ENCODE data around the gene PITPNM3. TPM values are rescaled to one million over a fixed set of nuclear protein-coding genes. Genes with fewer than 3 reads are reported as not detected.

The PITPNM3 gene
- total RNA-seq, 4 donors from 2014 or later, result 12.7 to 51.6 (median 29.7) TPM

DNA sequence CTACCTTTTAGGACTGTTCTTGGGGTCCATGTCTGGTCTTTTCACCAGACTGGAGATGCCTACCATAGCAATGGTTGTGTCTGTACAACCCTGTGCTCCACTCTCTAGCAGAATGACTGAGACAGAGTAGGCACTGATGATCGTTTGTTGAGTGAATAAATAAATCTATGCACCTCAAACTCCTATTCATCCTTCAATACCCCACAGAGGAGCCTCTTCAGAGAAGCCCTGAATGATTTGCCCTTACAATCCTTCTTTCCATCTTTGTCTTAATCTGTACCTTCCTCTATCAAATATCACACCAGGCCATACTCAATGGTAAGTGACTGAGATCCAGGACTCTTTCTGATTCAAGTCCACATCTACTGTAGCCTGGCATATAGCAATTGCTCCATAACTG, 88.8 kb downstream of the PITPNM3 start:
- Histone ChIP-seq H3K36me3 (no peaks in the 10 kb centered on the region), H3K4me1 (no peaks in the 10 kb centered on the region), H3K9me3 (no peaks in the 10 kb centered on the region), H3K27ac (no peak overlapping the region), H3K4me3 (no peak overlapping the region), H3K27me3 (no peaks in the 10 kb centered on the region)
- intact Hi-C loops (cut with DNase I; ENCODE audit: low total_unique reads) (no loop called here), in situ Hi-C loops (cut with MboI; ENCODE audit: low pct_ligation_motif_present in 1 of 4, low pct_unique_long_range_greater_than_20kb in 1 of 4, low sequenced_read_pairs in 3 of 4) (loop anchor here in 3 of 4 donors (25.0 kb wide), 1 partner anchor 170 kb away; the partner anchor contains the start of genes KIAA0753 (in 3 of the 3) and TXNDC17 (in 3 of the 3))
- TF ChIP-seq POLR2AphosphoS5 (IDR thresholded peaks at IDR 0.05) (no peak), EP300 (IDR thresholded peaks at IDR 0.05; ENCODE audit: low read depth) (no peak), POLR2A (IDR thresholded peaks at IDR 0.05) (no peak)
- TF ChIP-seq, protein P1, sequence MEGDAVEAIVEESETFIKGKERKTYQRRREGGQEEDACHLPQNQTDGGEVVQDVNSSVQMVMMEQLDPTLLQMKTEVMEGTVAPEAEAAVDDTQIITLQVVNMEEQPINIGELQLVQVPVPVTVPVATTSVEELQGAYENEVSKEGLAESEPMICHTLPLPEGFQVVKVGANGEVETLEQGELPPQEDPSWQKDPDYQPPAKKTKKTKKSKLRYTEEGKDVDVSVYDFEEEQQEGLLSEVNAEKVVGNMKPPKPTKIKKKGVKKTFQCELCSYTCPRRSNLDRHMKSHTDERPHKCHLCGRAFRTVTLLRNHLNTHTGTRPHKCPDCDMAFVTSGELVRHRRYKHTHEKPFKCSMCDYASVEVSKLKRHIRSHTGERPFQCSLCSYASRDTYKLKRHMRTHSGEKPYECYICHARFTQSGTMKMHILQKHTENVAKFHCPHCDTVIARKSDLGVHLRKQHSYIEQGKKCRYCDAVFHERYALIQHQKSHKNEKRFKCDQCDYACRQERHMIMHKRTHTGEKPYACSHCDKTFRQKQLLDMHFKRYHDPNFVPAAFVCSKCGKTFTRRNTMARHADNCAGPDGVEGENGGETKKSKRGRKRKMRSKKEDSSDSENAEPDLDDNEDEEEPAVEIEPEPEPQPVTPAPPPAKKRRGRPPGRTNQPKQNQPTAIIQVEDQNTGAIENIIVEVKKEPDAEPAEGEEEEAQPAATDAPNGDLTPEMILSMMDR (IDR thresholded peaks at IDR 0.05), result no peak
- 74 to 100% methylated on average over 1 of the region's 1 CpG for WGBS, 2 donors (ENCODE audit: low coverage in 1 of 2)
- DNase-seq, result no peak

DNA sequence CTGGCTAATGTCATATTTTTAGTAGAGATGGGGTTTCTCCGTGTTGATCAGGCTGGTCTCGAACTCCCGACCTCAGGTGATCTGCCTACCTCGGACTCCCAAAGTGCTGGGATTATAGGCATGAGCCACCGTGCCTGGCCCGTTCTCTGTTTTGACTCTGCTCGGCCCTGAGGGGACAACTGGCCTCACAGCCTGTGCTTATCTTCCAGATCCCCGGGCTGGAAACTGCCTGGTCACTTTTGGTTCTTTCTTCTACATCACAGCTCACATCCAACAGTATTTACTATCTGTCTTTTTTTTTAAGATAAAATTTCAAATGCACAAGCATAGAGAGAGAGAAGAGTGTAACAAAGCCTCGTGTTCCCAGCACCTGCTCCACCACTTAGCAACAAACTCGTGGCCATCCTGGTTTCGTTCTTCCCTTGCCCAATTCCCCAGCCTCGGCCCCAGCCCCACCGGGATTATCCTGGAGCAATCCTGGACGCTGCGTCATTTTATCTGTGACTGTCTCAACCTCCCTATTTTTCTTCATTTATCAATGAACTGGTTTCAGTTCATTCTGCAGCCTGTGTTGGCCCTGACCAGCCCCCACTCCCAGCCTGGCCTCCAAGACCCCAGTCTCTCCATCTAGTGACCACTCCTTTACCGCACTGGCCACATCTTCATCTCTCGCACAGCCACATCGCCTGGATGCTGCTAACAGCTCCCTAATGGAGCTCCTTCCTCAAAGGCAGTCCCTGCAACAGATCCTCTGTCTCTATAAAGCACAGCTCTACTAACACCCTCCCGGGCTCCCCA, 91.0 kb downstream of the PITPNM3 start:
- no peaks in the 10 kb centered on the region for H3K9me3 ChIP-seq
- no peak overlapping the region for H3K4me3 ChIP-seq
- TF ChIP-seq POLR2A (IDR thresholded peaks at IDR 0.05), result no peak
- TF ChIP-seq EP300 (IDR thresholded peaks at IDR 0.05; ENCODE audit: low read depth), result no peak
- TF ChIP-seq, protein P1 (IDR thresholded peaks at IDR 0.05), result no peak
- no peak for TF ChIP-seq POLR2AphosphoS5 (IDR thresholded peaks at IDR 0.05)
- no peaks in the 10 kb centered on the region for H3K27me3 ChIP-seq
- no peak for DNase-seq
- in situ Hi-C loops (cut with MboI; ENCODE audit: low pct_ligation_motif_present in 1 of 4, low pct_unique_long_range_greater_than_20kb in 1 of 4, low sequenced_read_pairs in 3 of 4) (loop anchor here in 3 of 4 donors (25.0 kb wide), 1 partner anchor 172 kb away; the partner anchor contains the start of genes KIAA0753 (in 3 of the 3) and TXNDC17 (in 3 of the 3)), intact Hi-C loops (cut with DNase I; ENCODE audit: low total_unique reads) (no loop called here)
- no peaks in the 10 kb centered on the region for H3K36me3 ChIP-seq
- WGBS, 2 donors (ENCODE audit: low coverage in 1 of 2), result 80 to 85% methylated on average over 8 to 19 of the region's 19 CpGs
- H3K27ac ChIP-seq, result no peak overlapping the region
- H3K4me1 ChIP-seq, result no peaks in the 10 kb centered on the region

DNA sequence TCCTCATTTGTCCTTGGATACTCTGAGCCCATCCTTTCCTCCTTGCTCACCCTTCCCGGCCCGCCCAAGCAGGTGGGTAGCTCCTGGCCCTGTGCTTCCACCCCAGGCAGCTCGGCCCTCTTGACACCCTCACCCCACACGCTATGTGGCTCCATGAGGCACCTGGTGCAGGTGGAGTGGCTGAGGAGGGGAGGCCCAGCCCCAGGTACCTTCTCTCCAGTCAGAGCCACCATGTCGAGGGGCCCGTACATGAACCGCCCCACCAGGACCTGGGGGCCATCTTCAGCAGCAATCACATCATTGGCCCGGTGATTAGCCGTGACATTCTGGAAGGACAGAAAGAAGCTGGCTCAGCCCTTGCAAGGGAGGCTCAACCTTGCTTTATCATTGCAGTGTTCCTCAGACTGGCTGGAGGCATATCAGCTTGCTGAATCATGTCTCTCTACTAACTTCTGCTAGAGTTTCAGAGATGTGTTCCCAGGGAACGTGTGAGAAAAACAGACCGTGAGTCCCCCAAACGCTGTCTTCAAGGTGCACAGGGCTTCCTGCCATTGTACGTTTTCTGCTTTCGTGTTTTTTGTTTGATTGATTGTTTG, 91.8 kb downstream of the PITPNM3 start:
- H3K4me3 ChIP-seq, result no peak overlapping the region
- H3K9me3 ChIP-seq, result no peaks in the 10 kb centered on the region
- DNase-seq, result no peak
- in situ Hi-C loops (cut with MboI; ENCODE audit: low pct_ligation_motif_present in 1 of 4, low pct_unique_long_range_greater_than_20kb in 1 of 4, low sequenced_read_pairs in 3 of 4) (loop anchor here in 3 of 4 donors (25.0 kb wide), 1 partner anchor 173 kb away; the partner anchor contains the start of genes KIAA0753 (in 3 of the 3) and TXNDC17 (in 3 of the 3)), intact Hi-C loops (cut with DNase I; ENCODE audit: low total_unique reads) (no loop called here)
- WGBS, 2 donors (ENCODE audit: low coverage in 1 of 2), result 87 to 100% methylated on average over 1 to 12 of the region's 14 CpGs
- no peak overlapping the region for H3K27ac ChIP-seq
- no peaks in the 10 kb centered on the region for H3K36me3 ChIP-seq
- no peaks in the 10 kb centered on the region for H3K27me3 ChIP-seq
- H3K4me1 ChIP-seq, result no peaks in the 10 kb centered on the region
- no peak for TF ChIP-seq POLR2AphosphoS5 (IDR thresholded peaks at IDR 0.05)
- no peak for TF ChIP-seq EP300 (IDR thresholded peaks at IDR 0.05; ENCODE audit: low read depth)
- no peak for TF ChIP-seq POLR2A (IDR thresholded peaks at IDR 0.05)

DNA sequence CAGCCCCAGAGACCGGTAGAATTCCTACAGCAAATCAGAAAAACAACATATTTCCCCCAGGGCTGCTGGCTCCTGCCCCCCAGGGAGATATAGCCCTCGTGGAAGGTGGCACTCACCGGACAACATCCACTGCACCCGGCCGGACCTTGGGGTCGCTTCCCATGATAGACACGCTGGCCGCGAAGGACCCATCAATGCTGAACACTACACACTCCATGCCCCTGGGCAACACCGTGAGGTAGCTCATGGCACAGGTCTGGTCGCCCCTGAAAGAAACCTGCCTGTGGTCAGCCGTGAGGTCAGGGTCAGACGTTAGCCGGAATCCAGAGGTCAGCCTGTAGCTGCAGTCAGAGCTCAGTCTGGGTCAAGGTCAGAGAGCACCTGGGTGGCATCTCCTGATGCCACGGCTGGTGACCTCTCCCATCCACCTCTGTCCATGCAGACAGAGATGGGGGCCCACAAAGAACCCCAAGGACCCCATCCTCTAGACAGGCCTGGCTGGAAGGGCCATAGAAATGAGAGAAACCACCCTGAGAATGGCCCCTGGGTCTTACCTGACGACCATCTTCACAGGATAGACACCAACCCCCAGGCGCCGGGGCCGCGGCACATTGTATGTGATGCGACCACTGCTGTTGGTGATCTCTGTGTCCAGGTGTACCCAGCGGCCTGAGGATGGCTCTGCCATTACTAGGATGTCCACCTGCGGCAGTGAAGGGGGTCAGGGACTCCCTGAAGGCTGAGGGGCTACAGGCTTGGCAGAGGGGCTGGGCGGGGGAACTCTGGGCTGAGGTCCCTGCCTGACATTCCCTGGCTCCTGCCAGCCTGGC, 92.5 kb downstream of the PITPNM3 start:
- intact Hi-C loops (cut with DNase I; ENCODE audit: low total_unique reads), result no loop called here
- Histone ChIP-seq H3K4me3 (no peak overlapping the region), H3K27me3 (no peaks in the 10 kb centered on the region), H3K27ac (no peak overlapping the region), H3K36me3 (no peaks in the 10 kb centered on the region), H3K9me3 (no peaks in the 10 kb centered on the region), H3K4me1 (no peaks in the 10 kb centered on the region)
- DNase-seq, result no peak
- no peak for TF ChIP-seq POLR2A (IDR thresholded peaks at IDR 0.05)
- TF ChIP-seq EP300 (IDR thresholded peaks at IDR 0.05; ENCODE audit: low read depth), result no peak
- TF ChIP-seq, protein P1 (IDR thresholded peaks at IDR 0.05), result no peak
- TF ChIP-seq POLR2AphosphoS5 (IDR thresholded peaks at IDR 0.05), result no peak
- 89% methylated on average over 24 of the region's 24 CpGs; no CpG with 5 or more reads in 1 of the 2 donors for WGBS, 2 donors (ENCODE audit: low coverage in 1 of 2)
- in situ Hi-C loops (cut with MboI; ENCODE audit: low pct_ligation_motif_present in 1 of 4, low pct_unique_long_range_greater_than_20kb in 1 of 4, low sequenced_read_pairs in 3 of 4), result loop anchor here in 3 of 4 donors (25.0 kb wide), 1 partner anchor 173 kb away; the partner anchor contains the start of genes KIAA0753 (in 3 of the 3) and TXNDC17 (in 3 of the 3)

Data from transverse colon (tissue), 4 donors.